ENCODE results near the gene EPYC. TPM values are rescaled to one million over a fixed set of nuclear protein-coding genes. Genes with fewer than 3 reads are reported as not detected.

EPYC gene
- not detected in 2 replicates for total RNA-seq (2014; rRNA removed; shearing (Covaris generic))
- polyA plus RNA-seq (2015; cell fraction: cytosol; rRNA removed): not detected in 2 replicates
- not detected in 2 replicates for polyA plus RNA-seq (2015; cell fraction: nucleus; rRNA removed)

- DNase-seq (ENCODE audit: low read depth): no peak
Measured at GRCh38 chr12:91004872-91005271, at the start of gene EPYC. EPYC (minus strand) TSS chr12:91004972; CDS start chr12:91002565, 2,407 bp downstream.

- DNase-seq (ENCODE audit: low read depth): peak; percentile 14
Measured at GRCh38 chr12:91053951-91054715, 49.4 kb upstream of the EPYC start.

DNA sequence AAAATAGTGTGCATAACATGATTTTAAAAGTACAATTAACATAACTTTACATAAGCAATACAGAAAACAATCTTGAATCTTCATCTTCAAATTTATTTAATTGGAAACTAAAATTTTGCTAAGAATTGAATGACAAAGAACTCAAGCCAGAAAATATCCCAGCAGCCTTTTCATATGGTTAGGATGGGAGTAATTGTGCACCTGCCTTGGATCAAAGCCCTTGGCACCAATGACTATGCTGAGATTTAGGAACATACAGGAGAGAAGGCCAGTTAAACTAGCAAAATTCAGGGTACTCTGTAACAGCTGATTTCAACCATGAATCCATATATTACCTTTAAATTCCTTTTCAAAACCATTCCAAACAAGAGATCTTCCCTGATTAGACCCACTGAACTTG is 47.3 kb upstream of the EPYC start:
- DNase-seq (ENCODE audit: low read depth): no peak

DNA sequence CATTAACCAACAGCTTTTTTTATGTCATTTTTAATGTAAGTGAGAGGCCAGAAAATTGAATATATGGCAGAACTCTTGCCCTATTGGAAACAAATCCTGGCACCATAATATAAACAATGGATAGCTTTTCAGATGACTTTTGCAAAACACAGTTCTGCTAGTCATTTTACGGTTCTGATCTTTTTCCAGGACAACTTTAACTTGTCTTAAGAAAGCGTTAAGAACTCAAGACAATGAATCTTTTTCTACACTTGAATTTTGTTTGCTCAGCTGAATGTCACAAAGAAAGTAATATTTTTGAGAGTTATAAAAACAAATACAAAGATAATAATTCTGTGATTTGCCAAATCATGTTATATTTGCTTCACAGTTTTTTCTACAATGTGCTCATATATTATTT is 39.8 kb upstream of the EPYC start:
- no peak for DNase-seq (ENCODE audit: low read depth)

GRCh38 chr12:91043408-91043807 is 38.6 kb upstream of the EPYC start:
- DNase-seq (ENCODE audit: low read depth): no peak

GRCh38 chr12:91040096-91040755 is 35.5 kb upstream of the EPYC start:
- DNase-seq (ENCODE audit: low read depth): no peak

- no peak for DNase-seq (ENCODE audit: low read depth)
Measured at GRCh38 chr12:91037276-91037675, 32.5 kb upstream of the EPYC start.

DNA sequence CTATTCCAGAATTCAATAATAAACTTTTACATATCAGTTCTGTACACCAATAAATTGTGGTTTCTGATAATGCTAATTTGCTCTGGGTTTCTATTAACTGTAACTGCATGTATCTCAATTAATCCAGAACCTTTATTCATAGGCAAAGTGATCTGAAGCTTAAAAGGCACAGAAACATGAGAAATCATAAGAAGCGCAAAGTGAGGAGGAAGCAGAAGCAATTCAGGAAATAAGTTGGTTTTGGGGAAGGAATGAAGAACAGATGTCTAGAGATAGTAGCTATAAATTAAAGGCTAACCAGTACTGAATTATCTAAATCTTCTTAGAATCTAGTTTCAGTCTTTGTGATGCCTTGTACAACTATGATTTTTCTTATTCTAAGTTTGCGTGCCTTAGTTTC is 28.5 kb upstream of the EPYC start:
- no peak for DNase-seq (ENCODE audit: low read depth)

- peak; percentile 88 for DNase-seq (ENCODE audit: low read depth)
Measured at GRCh38 chr12:91023326-91024004, 18.7 kb upstream of the EPYC start.

- no peak for DNase-seq (ENCODE audit: low read depth)
Measured at GRCh38 chr12:91021076-91021475, 16.3 kb upstream of the EPYC start.

- DNase-seq (ENCODE audit: low read depth): no peak
Measured at GRCh38 chr12:91019455-91019854, 14.7 kb upstream of the EPYC start.

GRCh38 chr12:91017511-91018263 is 12.9 kb upstream of the EPYC start:
- no peak for DNase-seq (ENCODE audit: low read depth)

GRCh38 chr12:91017043-91017442 is 12.3 kb upstream of the EPYC start:
- DNase-seq (ENCODE audit: low read depth): no peak

DNA sequence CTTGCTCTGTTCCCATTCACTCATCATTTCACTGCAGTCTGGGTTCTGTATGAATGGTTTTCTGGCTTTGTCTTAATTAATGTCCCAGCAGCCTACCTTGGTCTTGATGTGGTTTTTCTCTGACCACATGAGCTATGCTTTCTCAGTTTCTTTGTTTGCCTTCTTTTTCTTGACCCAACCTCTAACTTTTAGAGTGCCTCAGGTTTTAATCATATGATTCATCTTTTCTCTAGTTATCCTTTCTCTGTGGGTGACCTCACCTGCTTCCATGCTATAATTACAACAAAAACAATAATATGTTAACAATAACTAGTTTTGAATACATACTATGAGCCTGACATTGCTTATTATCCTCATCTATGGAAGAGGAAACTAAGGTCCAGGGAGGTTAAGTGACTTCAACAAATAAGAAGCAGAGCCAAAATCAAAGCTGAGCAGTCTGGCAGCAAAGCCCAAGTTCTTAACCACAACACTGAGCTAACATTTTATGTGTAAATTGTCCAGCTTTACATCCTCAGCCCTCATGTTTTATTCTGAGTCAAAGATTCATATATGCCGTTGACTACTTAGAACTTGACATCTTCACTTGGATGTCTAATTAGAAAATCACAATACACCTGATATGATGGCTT is 4.7 kb upstream of the EPYC start:
- peak; percentile 52 for DNase-seq (ENCODE audit: low read depth)

- DNase-seq (ENCODE audit: low read depth): no peak
Measured at GRCh38 chr12:91007531-91008290, 2.9 kb upstream of the EPYC start.

GRCh38 chr12:91003737-91004136 is 1.0 kb downstream of the EPYC start:
- DNase-seq (ENCODE audit: low read depth): no peak

DNA sequence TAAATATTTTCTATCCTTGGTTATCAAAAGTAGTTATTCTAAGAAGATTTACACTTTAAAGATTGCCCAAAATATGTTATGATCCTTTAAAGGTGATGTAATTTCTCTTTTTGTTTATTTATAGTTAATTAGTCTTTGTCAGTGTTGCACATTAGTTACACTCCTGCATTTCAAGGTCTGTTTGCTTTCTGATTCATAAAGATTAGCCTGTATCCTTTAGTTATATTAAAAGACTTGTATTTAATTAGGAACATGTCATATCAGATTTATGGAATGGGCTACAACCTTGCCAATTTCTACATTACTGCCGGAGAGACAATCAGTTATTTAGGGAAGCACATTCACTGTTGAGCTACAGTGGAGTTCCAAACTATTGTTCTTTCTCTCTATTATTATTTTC is 3.5 kb downstream of the EPYC start:
- no peak for DNase-seq (ENCODE audit: low read depth)

GRCh38 chr12:90999966-91000365 is 4.8 kb downstream of the EPYC start:
- no peak for DNase-seq (ENCODE audit: low read depth)

DNA sequence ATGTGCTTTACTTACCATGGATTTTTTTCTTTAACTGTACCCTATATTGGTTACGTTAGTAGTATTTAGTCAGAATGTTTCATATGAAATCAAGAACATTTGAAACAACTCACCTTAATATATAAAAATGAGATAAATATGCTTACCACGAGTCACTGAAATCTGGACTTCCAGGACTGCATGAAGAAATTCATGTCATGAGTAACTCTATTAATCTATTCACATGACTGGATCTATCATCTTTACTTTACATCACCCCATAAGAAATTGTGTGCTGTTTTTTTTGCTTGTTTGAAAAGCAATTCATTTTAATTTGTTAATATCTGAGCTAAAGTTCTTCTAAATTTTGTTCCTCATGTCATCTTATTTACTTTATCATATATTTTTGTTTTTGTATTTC is 5.2 kb downstream of the EPYC start:
- no peak for DNase-seq (ENCODE audit: low read depth)

- DNase-seq (ENCODE audit: low read depth): no peak
Measured at GRCh38 chr12:90995010-90995409, 9.8 kb downstream of the EPYC start.

All from HT1080 (cell line).